A673 (cell line): Measurements from ENCODE around the gene C21orf58.

ENCODE experiments used
- CTCF ChIP-seq: fragments of 300-800, 200-600 bp; sonication (generic); conservative IDR thresholded peaks from 2 replicates; pipeline ENCODE4 v1.5.1; 2017; ENCODE audit warnings: low read depth, mild to moderate bottlenecking, antibody characterized with exemption, low read length, moderate library complexity, mixed read lengths
- EZH2 ChIP-seq: fragments of 200-600 bp; sonication (generic); IDR thresholded peaks from 2 replicates; pipeline ENCODE4 v1.6.1; 2017; ENCODE audit warnings: borderline replicate concordance, low read depth, mild to moderate bottlenecking, mixed read lengths, antibody characterized with exemption, low read length; ENCODE audit not compliant: poor library complexity, severe bottlenecking

- no peak for TF ChIP-seq EZH2
- TF ChIP-seq CTCF: no peak
Observed at GRCh38 chr21:46345861-46346260, 22.2 kb upstream of the C21orf58 start.
